ENCODE data around the gene C19orf25.

Gene C19orf25

GRCh38 chr19:1486720-1487575 lies 7.9 kb upstream of the C19orf25 start:
- Histone ChIP-seq H3K36me3 (ENCODE audit: insufficient read depth, low read length) (no peaks in the 10 kb centered on the region), H3K9ac (ENCODE audit: low read depth, low read length) (no peak overlapping the region), H3K27me3 (ENCODE audit: insufficient read depth, low read length, poor library complexity) (no peaks in the 10 kb centered on the region), H4K20me1 (ENCODE audit: insufficient read depth, low read length) (no peaks in the 10 kb centered on the region), H3K79me2 (ENCODE audit: insufficient read depth, low read length) (no peaks in the 10 kb centered on the region), H3K4me3 (ENCODE audit: low read depth in 1 of 2, low read length in 2 of 2) (no peak overlapping the region), H3K27ac (ENCODE audit: low read length) (no peak overlapping the region), H2AFZ (ENCODE audit: low read depth, low read length) (no peak overlapping the region), H3K4me2 (ENCODE audit: insufficient read depth, low read length) (no peak overlapping the region), H3K4me1 (ENCODE audit: insufficient read depth, low read length) (peaks cover 29% of the 10 kb centered on the region), H3K9me3 (ENCODE audit: insufficient read depth, low read length, severe bottlenecking) (no peaks in the 10 kb centered on the region)
- no peak for TF ChIP-seq EZH2 (IDR thresholded peaks at IDR 0.05; ENCODE audit: borderline replicate concordance, low read depth, low read length, severe bottlenecking)
- no peak for TF ChIP-seq CTCF (IDR thresholded peaks at IDR 0.05; ENCODE audit: borderline replicate concordance, extremely low read depth, low read length, poor library complexity, severe bottlenecking)
- ATAC-seq (ENCODE audit: insufficient read depth, low read depth) (no peak), DNase-seq (no peak)

GRCh38 chr19:1483979-1484428 lies 5.0 kb upstream of the C19orf25 start:
- H2AFZ ChIP-seq (ENCODE audit: low read depth, low read length), result no peak overlapping the region

DNA sequence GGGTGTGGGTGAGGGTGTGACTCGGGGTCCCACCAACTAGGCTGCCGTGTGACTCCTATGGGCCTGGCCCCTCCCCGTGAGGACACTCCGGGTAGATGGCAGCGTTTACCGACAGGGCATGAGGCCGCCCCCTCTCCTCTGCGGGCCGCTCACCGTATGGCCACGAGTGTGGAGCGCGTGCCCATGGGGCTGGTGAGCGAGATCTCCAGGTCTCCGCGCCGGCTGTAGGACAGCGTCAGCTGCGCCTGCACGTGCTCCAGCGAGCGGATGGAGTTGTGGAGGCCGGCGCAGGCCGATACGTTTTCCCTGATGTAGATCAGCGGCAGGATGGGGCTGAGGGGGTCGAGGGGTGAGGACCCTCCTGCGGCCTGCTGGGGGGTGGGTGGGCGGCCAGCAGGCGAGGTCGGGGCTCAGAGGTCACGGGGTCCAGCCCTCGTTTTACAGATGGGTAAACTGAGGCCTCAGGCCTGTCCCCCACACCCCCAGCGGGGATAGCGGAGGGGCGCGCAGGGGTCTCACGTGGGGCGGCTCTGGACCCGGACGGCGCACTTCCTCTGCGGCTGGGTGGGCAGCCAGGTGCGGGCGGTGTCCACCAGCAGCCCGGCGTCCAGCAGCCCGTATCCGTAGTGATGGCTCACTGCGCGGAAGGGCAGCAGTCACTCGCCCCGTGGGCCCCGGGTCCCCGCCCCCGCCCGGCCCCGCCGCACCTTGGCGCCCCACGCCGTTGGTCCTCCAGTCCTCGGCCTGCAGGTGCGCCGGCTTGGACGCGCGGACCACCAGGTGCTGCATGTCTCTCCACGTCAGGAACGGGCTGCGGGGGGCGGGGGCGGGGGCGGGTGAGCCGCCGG lies 4.3 kb upstream of the C19orf25 start:
- Histone ChIP-seq H3K9ac (ENCODE audit: low read depth, low read length) (no peak overlapping the region), H3K27me3 (ENCODE audit: insufficient read depth, low read length, poor library complexity) (no peaks in the 10 kb centered on the region), H3K4me2 (ENCODE audit: insufficient read depth, low read length) (no peak overlapping the region), H3K9me3 (ENCODE audit: insufficient read depth, low read length, severe bottlenecking) (no peaks in the 10 kb centered on the region), H3K36me3 (ENCODE audit: insufficient read depth, low read length) (no peaks in the 10 kb centered on the region; the same call in 1 of the 2 replicates), H3K4me1 (ENCODE audit: insufficient read depth, low read length) (peaks cover 9% of the 10 kb centered on the region), H4K20me1 (ENCODE audit: insufficient read depth, low read length) (peaks cover 3% of the 10 kb centered on the region; the same call in 1 of the 2 replicates), H3K79me2 (ENCODE audit: insufficient read depth, low read length) (peaks cover 7% of the 10 kb centered on the region), H3K27ac (ENCODE audit: low read length) (no peak overlapping the region), H3K4me3 (ENCODE audit: low read depth in 1 of 2, low read length in 2 of 2) (no peak overlapping the region), H2AFZ (ENCODE audit: low read depth, low read length) (no peak overlapping the region)
- TF ChIP-seq CTCF (IDR thresholded peaks at IDR 0.05; ENCODE audit: borderline replicate concordance, extremely low read depth, low read length, poor library complexity, severe bottlenecking) (no peak), EZH2 (IDR thresholded peaks at IDR 0.05; ENCODE audit: borderline replicate concordance, low read depth, low read length, severe bottlenecking) (no peak)
- ATAC-seq (ENCODE audit: insufficient read depth, low read depth), result no peak
- DNase-seq, result no peak

More at GRCh38 chr19:1483979-1484428, 5.0 kb upstream of the C19orf25 start:
- Histone ChIP-seq H3K4me1 (ENCODE audit: insufficient read depth, low read length) (peaks cover 12% of the 10 kb centered on the region), H3K4me2 (ENCODE audit: insufficient read depth, low read length) (no peak overlapping the region), H3K9ac (ENCODE audit: low read depth, low read length) (no peak overlapping the region), H3K27ac (ENCODE audit: low read length) (no peak overlapping the region), H3K36me3 (ENCODE audit: insufficient read depth, low read length) (no peaks in the 10 kb centered on the region), H3K4me3 (ENCODE audit: low read depth in 1 of 2, low read length in 2 of 2) (no peak overlapping the region), H3K9me3 (ENCODE audit: insufficient read depth, low read length, severe bottlenecking) (no peaks in the 10 kb centered on the region), H3K79me2 (ENCODE audit: insufficient read depth, low read length) (peaks cover under 1% of the 10 kb centered on the region), H3K27me3 (ENCODE audit: insufficient read depth, low read length, poor library complexity) (no peaks in the 10 kb centered on the region), H4K20me1 (ENCODE audit: insufficient read depth, low read length) (no peaks in the 10 kb centered on the region)
- no peak for ATAC-seq (ENCODE audit: insufficient read depth, low read depth)
- TF ChIP-seq CTCF (IDR thresholded peaks at IDR 0.05; ENCODE audit: borderline replicate concordance, extremely low read depth, low read length, poor library complexity, severe bottlenecking) (no peak), EZH2 (IDR thresholded peaks at IDR 0.05; ENCODE audit: borderline replicate concordance, low read depth, low read length, severe bottlenecking) (no peak)
- DNase-seq, result no peak
